Left ventricle myocardium inferior (tissue), 1 donor: ENCODE results near the gene PRLR. TPM values are rescaled to one million over a fixed set of nuclear protein-coding genes. Genes with fewer than 3 reads are reported as not detected.
A peak's percentile ranks its signal among the peaks of the same experiment; 100 is the strongest.
"Not testable (repeated sequence)": the region's sequence is repeated elsewhere in the genome, so short reads cannot be mapped to it uniquely, and the experiment has no call there.

Experiments
- DNase-seq: peaks from one replicate; pipeline ENCODE4 v3.0.0-alpha.2; 2020
- H3K27ac ChIP-seq: fragments of 200-600 bp; replicated peaks from 2 replicates; pipeline ENCODE4 v1.8.0; 2021
- H3K27me3 ChIP-seq: fragments of 200-600 bp; 2 replicates; pipeline ENCODE4 v1.8.0; 2021; ENCODE audit warnings: low read depth
- H3K36me3 ChIP-seq: fragments of 200-600 bp; 2 replicates; pipeline ENCODE4 v1.8.0; 2021
- H3K4me1 ChIP-seq: fragments of 200-600 bp; 2 replicates; pipeline ENCODE4 v1.8.0; 2021
- H3K4me3 ChIP-seq: fragments of 200-600 bp; 2 replicates; pipeline ENCODE4 v1.8.0; 2021; ENCODE audit warnings: mild to moderate bottlenecking, moderate library complexity
- H3K9me3 ChIP-seq: fragments of 200-600 bp; replicated peaks from 2 replicates; pipeline ENCODE4 v1.8.0; 2021
- intact Hi-C: fragments of 100-400 bp; cut with micrococcal nuclease; formaldehyde crosslinking; loops from one replicate; pipeline ENCODE4 v1.11.0; 2022
- total RNA-seq: library from RNA; stranded (reverse); fragmentation: NEBNext Ultra II Directional; extraction: Animal tissue kit (Norgen Biotek cat#: 25700); gene quantifications from one replicate; pipeline ENCODE4 v1.2.1, GENCODE V29; 2021
- TF ChIP-seq, protein P1 (sequence below): fragments of 200-600 bp; IDR thresholded peaks from 2 replicates; pipeline ENCODE4 v1.8.0; 2021; ENCODE audit warnings: antibody characterized with exemption, mild to moderate bottlenecking, borderline replicate concordance
- donor health status: DM: no; HTN: yes; CAD: no; lungs with severe emphysema.

The PRLR gene
- total RNA-seq, 1 donor from 2014 or later, result 0.66 TPM

GRCh38 chr5:35246900-35247647 is 16.8 kb upstream of the PRLR start:
- Histone ChIP-seq H3K36me3 (no peaks in the 10 kb centered on the region), H3K4me3 (no peak overlapping the region), H3K9me3 (no peaks in the 10 kb centered on the region), H3K27me3 (peaks cover 13% of the 10 kb centered on the region), H3K27ac (peak overlapping the region; percentile 47), H3K4me1 (peaks cover 10% of the 10 kb centered on the region)
- DNase-seq, result peak; percentile 38
- TF ChIP-seq, protein P1, sequence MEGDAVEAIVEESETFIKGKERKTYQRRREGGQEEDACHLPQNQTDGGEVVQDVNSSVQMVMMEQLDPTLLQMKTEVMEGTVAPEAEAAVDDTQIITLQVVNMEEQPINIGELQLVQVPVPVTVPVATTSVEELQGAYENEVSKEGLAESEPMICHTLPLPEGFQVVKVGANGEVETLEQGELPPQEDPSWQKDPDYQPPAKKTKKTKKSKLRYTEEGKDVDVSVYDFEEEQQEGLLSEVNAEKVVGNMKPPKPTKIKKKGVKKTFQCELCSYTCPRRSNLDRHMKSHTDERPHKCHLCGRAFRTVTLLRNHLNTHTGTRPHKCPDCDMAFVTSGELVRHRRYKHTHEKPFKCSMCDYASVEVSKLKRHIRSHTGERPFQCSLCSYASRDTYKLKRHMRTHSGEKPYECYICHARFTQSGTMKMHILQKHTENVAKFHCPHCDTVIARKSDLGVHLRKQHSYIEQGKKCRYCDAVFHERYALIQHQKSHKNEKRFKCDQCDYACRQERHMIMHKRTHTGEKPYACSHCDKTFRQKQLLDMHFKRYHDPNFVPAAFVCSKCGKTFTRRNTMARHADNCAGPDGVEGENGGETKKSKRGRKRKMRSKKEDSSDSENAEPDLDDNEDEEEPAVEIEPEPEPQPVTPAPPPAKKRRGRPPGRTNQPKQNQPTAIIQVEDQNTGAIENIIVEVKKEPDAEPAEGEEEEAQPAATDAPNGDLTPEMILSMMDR, result peak; percentile 27
- intact Hi-C loops, result no loop called here

DNA sequence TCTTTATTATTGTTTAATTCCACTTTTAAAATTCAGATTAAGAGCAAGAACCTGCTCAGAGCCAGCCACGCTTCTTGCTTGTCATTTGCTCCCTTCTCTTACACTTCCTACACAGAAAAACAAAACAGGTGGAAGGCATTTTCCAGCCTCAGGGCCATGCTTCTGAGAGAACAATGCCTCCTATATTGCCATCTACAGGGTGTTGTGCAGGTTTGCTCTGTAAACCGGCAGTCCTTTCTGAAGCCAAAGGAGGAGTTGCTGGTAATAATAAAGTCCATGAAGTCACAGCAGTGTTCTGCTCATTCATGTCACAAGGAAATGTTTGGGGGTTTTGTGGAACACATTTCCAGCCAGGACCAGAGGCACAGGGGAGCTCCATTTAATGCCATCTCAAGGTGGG is 16.1 kb upstream of the PRLR start:
- no peak for DNase-seq
- Histone ChIP-seq H3K36me3 (no peaks in the 10 kb centered on the region), H3K27ac (peak overlapping the region; percentile 23), H3K4me3 (no peak overlapping the region), H3K9me3 (no peaks in the 10 kb centered on the region), H3K27me3 (peaks cover 13% of the 10 kb centered on the region), H3K4me1 (peaks cover 10% of the 10 kb centered on the region)
- TF ChIP-seq, protein P1, result no peak
- intact Hi-C loops, result no loop called here

DNA sequence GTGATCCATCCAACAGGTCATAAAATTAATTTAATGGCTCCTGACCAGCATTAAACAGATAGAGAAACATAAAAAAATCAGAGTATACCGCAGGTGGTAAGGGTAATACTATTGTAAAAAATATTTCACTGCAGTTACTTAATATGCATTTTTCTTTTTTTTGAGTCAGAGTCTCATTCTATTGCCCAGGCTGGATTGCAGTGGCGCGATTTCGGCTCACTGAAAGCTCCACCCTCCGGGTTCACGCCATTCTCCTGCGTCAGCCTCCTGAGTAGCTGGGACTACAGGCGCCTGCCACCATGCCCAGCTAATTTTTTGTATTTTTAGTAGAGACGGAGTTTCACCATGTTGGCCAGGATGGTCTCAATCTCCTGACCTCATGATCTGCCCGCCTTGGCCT is 15.1 kb upstream of the PRLR start:
- H3K27ac ChIP-seq, H3K4me3 ChIP-seq, DNase-seq, H3K36me3 ChIP-seq, H3K4me1 ChIP-seq, intact Hi-C loops, H3K9me3 ChIP-seq: not testable (repeated sequence)
- peaks cover 13% of the 10 kb centered on the region for H3K27me3 ChIP-seq

- intact Hi-C loops, result no loop called here
- DNase-seq, result no peak
- Histone ChIP-seq H3K27me3 (peaks cover 13% of the 10 kb centered on the region), H3K27ac (no peak overlapping the region), H3K36me3 (no peaks in the 10 kb centered on the region), H3K9me3 (no peaks in the 10 kb centered on the region), H3K4me3 (no peak overlapping the region), H3K4me1 (peaks cover 10% of the 10 kb centered on the region)
- TF ChIP-seq, protein P1, result no peak
Measured at GRCh38 chr5:35244171-35244570, 13.9 kb upstream of the PRLR start.

GRCh38 chr5:35242702-35243258 is 12.5 kb upstream of the PRLR start:
- H3K4me3 ChIP-seq, result no peak overlapping the region
- no peak overlapping the region for H3K27ac ChIP-seq
- TF ChIP-seq, protein P1, result no peak
- DNase-seq, result no peak
- peaks cover 13% of the 10 kb centered on the region for H3K27me3 ChIP-seq
- intact Hi-C loops, result no loop called here
- peaks cover 9% of the 10 kb centered on the region for H3K4me1 ChIP-seq
- H3K36me3 ChIP-seq, result no peaks in the 10 kb centered on the region
- H3K9me3 ChIP-seq, result no peaks in the 10 kb centered on the region

DNA sequence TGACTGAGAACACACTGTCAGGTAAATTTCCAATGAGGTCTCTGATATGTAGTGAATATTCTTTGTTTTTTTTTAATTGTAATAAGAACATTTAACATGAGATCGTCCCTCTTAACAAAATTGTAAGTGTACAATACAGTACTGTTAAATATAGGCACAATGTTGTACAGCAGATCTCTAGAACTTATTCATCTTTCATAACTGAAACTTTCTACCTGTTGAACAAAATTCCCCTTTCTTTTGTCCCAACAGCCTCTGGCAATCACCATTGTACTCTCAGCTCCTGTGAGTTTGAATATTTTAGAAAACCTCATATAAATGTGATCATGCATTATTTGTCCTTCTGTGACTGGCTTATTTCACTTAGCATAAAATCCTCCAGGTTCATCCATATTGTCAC is 10.6 kb upstream of the PRLR start:
- H3K9me3 ChIP-seq, result no peaks in the 10 kb centered on the region
- intact Hi-C loops, result no loop called here
- no peak overlapping the region for H3K27ac ChIP-seq
- TF ChIP-seq, protein P1, result no peak
- DNase-seq, result no peak
- peaks cover 13% of the 10 kb centered on the region for H3K27me3 ChIP-seq
- no peak overlapping the region for H3K4me3 ChIP-seq
- H3K36me3 ChIP-seq, result no peaks in the 10 kb centered on the region
- H3K4me1 ChIP-seq, result no peaks in the 10 kb centered on the region
